ENCODE measurements around the gene FHIT. TPM values are rescaled to one million over a fixed set of nuclear protein-coding genes. Genes with fewer than 3 reads are reported as not detected.
A peak's percentile ranks its signal among the peaks of the same experiment; 100 is the strongest.

The FHIT gene
- 10 to 100 TPM; 12.1 to 26.8 (median 18.5) TPM for total RNA-seq
- polyA plus RNA-seq: 10 to 100 TPM in 1 of 2 donors, 1 to 10 TPM in 1; 4.2 to 16.5 TPM
- long read RNA-seq, donor 1, partial matches to known transcripts: 3 of 6 reads
- long read RNA-seq, donor 1, other reads (novel, unspliced or antisense): 3 of 6 reads
- long read RNA-seq, donor 2, partial matches to known transcripts: 1 of 6 reads
- long read RNA-seq, donor 2, other reads (novel, unspliced or antisense): 5 of 6 reads
- long read RNA-seq, donor 3, partial matches to known transcripts: 5 of 8 reads
- long read RNA-seq, donor 3, other reads (novel, unspliced or antisense): 3 of 8 reads

GRCh38 chr3:61251174-61251972 is at the start of gene FHIT:
FHIT (minus strand) TSS chr3:61251452.
- peak; percentile 96 to 97 (median 96) for DNase-seq
- no peaks in the 10 kb centered on the region for H3K36me3 ChIP-seq
- H3K27ac ChIP-seq: peak within 1 kb of the TSS; percentile 59 to 90 (median 84)
- TF ChIP-seq POLR2A (IDR thresholded peaks at IDR 0.05): peak in 1 of 2 donors; percentile 54
- TF ChIP-seq, protein P1, sequence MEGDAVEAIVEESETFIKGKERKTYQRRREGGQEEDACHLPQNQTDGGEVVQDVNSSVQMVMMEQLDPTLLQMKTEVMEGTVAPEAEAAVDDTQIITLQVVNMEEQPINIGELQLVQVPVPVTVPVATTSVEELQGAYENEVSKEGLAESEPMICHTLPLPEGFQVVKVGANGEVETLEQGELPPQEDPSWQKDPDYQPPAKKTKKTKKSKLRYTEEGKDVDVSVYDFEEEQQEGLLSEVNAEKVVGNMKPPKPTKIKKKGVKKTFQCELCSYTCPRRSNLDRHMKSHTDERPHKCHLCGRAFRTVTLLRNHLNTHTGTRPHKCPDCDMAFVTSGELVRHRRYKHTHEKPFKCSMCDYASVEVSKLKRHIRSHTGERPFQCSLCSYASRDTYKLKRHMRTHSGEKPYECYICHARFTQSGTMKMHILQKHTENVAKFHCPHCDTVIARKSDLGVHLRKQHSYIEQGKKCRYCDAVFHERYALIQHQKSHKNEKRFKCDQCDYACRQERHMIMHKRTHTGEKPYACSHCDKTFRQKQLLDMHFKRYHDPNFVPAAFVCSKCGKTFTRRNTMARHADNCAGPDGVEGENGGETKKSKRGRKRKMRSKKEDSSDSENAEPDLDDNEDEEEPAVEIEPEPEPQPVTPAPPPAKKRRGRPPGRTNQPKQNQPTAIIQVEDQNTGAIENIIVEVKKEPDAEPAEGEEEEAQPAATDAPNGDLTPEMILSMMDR (IDR thresholded peaks at IDR 0.05): peak in 1 of 12 donors; percentile 23
- H3K9me3 ChIP-seq: no peaks in the 10 kb centered on the region
- peaks cover 0 to 46% (median 10%) of the 10 kb centered on the region in 12 donors for H3K4me1 ChIP-seq
- 0 to 1% (median 1%) methylated on average over 30 to 41 of the region's 41 CpGs for WGBS, 4 donors
- ATAC-seq: peak; percentile 99
- intact Hi-C loops (cut with DNase I): loop anchor here in 4 of 10 donors (5.0 to 10.0 kb wide), 3 partner anchors 94 to 303 kb away; no protein-coding TSS in a partner anchor
- peak within 1 kb of the TSS; percentile 47 to 84 (median 74) for H3K4me3 ChIP-seq
- H3K27me3 ChIP-seq: no peaks in the 10 kb centered on the region

GRCh38 chr3:61300786-61301185 is 49.5 kb upstream of the FHIT start:
- no peak for ATAC-seq
- Histone ChIP-seq H3K27me3 (no peaks in the 10 kb centered on the region), H3K4me1 (no peaks in the 10 kb centered on the region), H3K9me3 (peaks cover 0 to 1% (median 0%) of the 10 kb centered on the region in 12 donors), H3K27ac (no peak overlapping the region), H3K36me3 (no peaks in the 10 kb centered on the region), H3K4me3 (no peak overlapping the region)
- intact Hi-C loops (cut with DNase I): no loop called here
- no peak for DNase-seq
- 79 to 87% (median 86%) methylated on average over 2 of the region's 2 CpGs for WGBS, 4 donors
- no peak for TF ChIP-seq POLR2A (IDR thresholded peaks at IDR 0.05)
- TF ChIP-seq, protein P1 (IDR thresholded peaks at IDR 0.05): no peak

DNA sequence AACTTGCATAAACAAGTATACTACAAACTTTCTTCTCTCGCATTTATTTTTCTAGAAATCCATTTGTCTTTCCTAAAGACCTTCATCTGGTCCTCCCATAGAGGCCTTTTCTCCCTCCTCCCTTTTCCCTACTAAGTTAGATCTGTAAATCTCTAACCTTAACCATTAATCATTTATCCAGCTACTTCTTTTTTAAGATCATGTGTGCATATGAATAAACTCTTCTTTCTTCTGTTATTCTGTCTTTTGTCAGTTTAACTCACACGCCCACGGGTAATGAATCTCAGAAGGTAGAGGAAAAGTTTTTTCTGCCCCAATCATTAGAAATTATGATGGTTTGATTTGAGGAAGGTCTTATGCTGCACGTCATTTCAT is 48.7 kb upstream of the FHIT start:
- H3K36me3 ChIP-seq: no peaks in the 10 kb centered on the region
- ATAC-seq (no peak), DNase-seq (no peak)
- no peaks in the 10 kb centered on the region for H3K27me3 ChIP-seq
- 87 to 91% (median 89%) methylated on average over 4 of the region's 4 CpGs for WGBS, 4 donors
- no peak overlapping the region for H3K27ac ChIP-seq
- intact Hi-C loops (cut with DNase I): no loop called here
- no peak overlapping the region for H3K4me3 ChIP-seq
- H3K4me1 ChIP-seq: no peaks in the 10 kb centered on the region
- TF ChIP-seq, protein P1 (IDR thresholded peaks at IDR 0.05): no peak
- TF ChIP-seq POLR2A (IDR thresholded peaks at IDR 0.05): no peak
- no peaks in the 10 kb centered on the region for H3K9me3 ChIP-seq

- H3K36me3 ChIP-seq: no peaks in the 10 kb centered on the region
- H3K27me3 ChIP-seq: no peaks in the 10 kb centered on the region
- no peak for ATAC-seq
- DNase-seq: no peak
- 88 to 95% (median 90%) methylated on average over 3 of the region's 3 CpGs for WGBS, 4 donors
- no peak overlapping the region for H3K4me3 ChIP-seq
- no peaks in the 10 kb centered on the region for H3K4me1 ChIP-seq
- no peaks in the 10 kb centered on the region for H3K9me3 ChIP-seq
- TF ChIP-seq, protein P1 (IDR thresholded peaks at IDR 0.05): no peak
- TF ChIP-seq POLR2A (IDR thresholded peaks at IDR 0.05): no peak
- intact Hi-C loops (cut with DNase I): no loop called here
- no peak overlapping the region for H3K27ac ChIP-seq
These were observed 48.2 kb upstream of the FHIT start for GRCh38 chr3:61299343-61300005.
